GM12865 (cell line): Measurements from ENCODE around the gene TIAM2.
"Not testable (repeated sequence)": the region's sequence is repeated elsewhere in the genome, so short reads cannot be mapped to it uniquely, and the experiment has no call there.

Experiments
- DNase-seq: peaks from one replicate; pipeline ENCODE4 v3.0.0; 2010; ENCODE audit warnings: low read depth
- H3K4me3 ChIP-seq: 2 replicates; pipeline ENCODE4 v1.5.1; 2011; ENCODE audit warnings: mild to moderate bottlenecking, low read depth, low read length, control low read depth
- TF ChIP-seq, protein P1 (sequence below): IDR thresholded peaks from 2 replicates; pipeline ENCODE4 v1.5.1; 2011; ENCODE audit warnings: low read length, control low read depth, low read depth, inconsistent platforms; ENCODE audit not compliant: insufficient read depth; ENCODE audit errors: missing control alignments

The TIAM2 gene

DNA sequence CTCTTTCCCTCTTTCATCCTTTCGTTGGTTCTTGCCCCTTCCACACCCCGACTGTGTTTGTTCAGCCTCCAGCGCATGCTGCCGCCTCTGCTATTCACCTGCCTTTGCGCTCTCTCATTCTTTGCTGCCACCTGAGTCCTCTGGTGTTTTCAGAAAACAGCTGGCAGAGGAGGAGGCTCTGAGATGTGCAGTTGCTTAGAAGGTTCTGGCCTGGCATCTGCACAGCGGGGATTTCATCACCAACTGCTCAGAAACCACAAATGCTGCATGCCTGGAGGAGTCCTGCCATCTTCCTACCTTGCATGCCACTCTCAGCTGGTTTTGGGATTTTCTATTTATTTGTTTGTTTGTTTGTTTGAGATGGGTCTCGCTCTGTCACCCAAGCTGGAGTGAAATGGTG, 229.5 kb downstream of the TIAM2 start:
- TF ChIP-seq, protein P1, sequence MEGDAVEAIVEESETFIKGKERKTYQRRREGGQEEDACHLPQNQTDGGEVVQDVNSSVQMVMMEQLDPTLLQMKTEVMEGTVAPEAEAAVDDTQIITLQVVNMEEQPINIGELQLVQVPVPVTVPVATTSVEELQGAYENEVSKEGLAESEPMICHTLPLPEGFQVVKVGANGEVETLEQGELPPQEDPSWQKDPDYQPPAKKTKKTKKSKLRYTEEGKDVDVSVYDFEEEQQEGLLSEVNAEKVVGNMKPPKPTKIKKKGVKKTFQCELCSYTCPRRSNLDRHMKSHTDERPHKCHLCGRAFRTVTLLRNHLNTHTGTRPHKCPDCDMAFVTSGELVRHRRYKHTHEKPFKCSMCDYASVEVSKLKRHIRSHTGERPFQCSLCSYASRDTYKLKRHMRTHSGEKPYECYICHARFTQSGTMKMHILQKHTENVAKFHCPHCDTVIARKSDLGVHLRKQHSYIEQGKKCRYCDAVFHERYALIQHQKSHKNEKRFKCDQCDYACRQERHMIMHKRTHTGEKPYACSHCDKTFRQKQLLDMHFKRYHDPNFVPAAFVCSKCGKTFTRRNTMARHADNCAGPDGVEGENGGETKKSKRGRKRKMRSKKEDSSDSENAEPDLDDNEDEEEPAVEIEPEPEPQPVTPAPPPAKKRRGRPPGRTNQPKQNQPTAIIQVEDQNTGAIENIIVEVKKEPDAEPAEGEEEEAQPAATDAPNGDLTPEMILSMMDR = no peak
- no peak overlapping the region for H3K4me3 ChIP-seq
- DNase-seq = no peak

DNA sequence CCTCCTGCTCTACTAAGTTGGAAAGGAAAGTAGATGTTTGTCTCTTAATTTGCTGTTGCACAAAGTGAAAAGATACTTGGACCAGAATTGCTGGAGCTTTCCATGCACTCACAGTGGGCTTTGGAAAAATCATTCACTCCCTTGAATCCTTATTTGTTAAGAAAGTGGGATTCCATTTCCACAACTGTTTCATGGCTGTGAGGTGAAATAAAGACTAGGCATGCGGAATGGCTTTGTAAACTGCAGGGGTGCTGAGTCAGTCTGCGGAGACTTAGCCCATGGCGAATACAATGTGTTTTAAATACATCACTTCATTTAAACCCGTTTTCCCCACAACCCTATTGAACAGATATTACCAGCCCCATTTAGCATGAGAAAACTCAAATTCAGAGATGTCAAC, 231.9 kb downstream of the TIAM2 start:
- TF ChIP-seq, protein P1 = no peak
- DNase-seq = no peak
- H3K4me3 ChIP-seq = no peak overlapping the region

DNA sequence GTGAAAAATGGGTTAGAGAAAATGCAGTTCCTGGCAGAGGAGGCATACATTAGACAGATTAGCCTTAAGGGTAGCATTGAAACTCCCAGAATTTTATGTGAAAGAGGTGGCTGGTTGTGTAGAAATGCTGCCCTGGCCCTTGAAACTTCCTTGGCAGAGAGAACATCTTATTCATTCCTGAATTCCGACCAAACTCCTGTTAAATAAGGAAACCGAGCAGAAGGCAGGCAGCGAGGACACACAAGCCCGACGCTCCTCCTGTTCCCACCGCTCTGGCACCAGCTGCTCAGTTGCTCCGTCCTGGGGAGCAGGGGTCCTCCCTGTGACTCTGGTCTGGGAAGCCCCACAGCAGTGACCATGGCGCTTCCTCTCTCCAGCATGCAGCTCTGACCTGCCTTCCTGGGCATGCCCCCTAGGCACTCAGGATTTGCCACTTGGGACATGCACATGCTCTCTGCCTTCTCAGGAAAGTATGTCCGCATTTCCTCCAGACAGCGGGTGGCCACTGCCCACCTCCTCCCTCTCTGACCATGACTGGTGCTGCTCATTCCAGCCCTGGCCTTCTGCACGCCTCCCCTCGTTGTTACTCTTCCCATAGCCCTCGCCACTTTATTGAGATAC, 233.5 kb downstream of the TIAM2 start:
- DNase-seq = no peak
- TF ChIP-seq, protein P1 = no peak
- H3K4me3 ChIP-seq = no peak overlapping the region

DNA sequence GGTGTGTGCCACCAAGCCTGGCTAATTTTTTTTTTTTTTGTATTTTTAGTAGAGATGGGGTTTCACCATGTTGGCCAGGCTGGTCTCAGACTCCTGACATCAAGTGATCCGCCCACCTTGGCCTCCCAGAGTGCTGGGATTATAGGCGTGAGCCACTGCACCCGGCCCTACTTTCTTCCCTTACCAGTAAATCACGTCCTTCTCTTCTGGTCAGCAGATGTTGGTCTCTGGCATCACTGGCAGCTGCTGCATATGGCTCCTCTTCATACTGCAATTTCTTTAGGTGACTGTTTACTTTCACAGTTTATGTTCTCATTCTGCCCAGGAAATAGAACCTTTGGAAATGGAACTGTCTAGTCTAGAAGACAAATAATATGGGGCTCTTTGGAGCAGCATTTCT, 235.9 kb downstream of the TIAM2 start:
- not testable (repeated sequence) for H3K4me3 ChIP-seq, DNase-seq

DNA sequence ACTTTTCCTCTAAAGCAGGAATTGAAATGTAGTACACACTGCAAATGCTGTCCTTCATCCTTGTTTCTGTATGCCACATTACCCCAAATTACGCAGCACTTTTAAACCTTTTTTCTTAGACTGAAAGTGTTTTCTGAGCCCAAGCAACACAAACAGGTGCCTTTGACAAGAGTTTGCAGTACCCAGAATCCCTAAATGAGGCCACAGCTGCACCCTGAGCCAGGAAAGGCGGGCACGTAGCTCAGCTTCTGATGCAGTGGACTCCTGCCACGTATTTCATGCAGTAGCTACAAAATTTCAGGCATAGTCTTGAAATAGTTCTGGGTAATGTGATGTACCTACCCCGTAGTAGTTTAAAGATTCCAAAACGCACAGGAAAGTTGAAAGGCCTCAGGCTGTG, 237.7 kb downstream of the TIAM2 start:
- H3K4me3 ChIP-seq = no peak overlapping the region
- TF ChIP-seq, protein P1 = no peak
- DNase-seq = no peak

DNA sequence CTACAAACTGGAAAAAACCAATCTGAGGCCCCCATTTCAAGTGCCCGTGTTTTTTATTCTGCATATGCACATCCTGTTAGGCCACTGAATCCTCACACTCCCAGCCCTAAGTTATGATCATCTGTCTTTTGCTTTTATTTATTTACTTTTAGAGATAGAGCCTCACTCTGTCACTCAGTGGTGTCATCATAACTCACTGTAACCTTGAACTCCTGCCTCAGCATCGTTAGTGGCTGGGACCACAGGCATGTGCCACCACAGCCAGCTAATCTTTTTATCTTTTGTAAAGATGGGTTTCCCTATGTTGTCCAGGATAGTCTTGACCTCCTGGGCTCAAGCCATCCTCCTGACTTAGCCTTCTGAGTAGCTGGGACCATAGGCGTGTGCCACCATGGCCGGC, 239.1 kb downstream of the TIAM2 start:
- TF ChIP-seq, protein P1 = no peak
- DNase-seq = no peak
- no peak overlapping the region for H3K4me3 ChIP-seq

DNA sequence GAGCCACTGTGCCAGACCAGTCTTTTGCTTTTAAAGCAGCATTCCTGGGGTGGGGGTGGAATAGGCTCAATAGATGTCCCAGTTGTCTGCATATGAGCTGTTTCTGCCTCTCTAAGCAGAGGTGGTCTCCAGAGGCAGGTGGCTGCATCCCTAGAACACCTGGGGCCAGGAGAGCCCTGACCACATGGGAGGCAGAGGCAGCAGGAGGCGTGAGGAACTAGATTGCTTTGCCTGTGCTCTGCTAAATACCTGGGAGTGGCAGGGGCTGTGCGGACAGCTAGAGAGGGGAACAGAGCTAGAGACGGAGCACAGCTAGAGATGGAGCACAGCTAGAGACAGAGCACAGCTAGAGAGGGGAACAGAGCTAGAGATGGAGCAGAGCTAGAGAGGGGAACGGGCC, 239.6 kb downstream of the TIAM2 start:
- DNase-seq = no peak
- no peak overlapping the region for H3K4me3 ChIP-seq
- TF ChIP-seq, protein P1 = no peak
